HepG2 (cell line): ENCODE data around the gene TEAD4. TPM values are rescaled to one million over a fixed set of nuclear protein-coding genes. Genes with fewer than 3 reads are reported as not detected.

Source experiments
- ARID2 ChIP-seq: sonication (generic); formaldehyde crosslinking; IDR thresholded peaks from 2 replicates; pipeline ENCODE4 v1.8.1; 2022; ENCODE audit warnings: mild to moderate bottlenecking, missing genetic modification reagents, borderline replicate concordance
- EZH2 ChIP-seq: conservative IDR thresholded peaks from 2 replicates; pipeline ENCODE4 v1.6.1; 2012; ENCODE audit warnings: mild to moderate bottlenecking, low read depth, low read length, moderate library complexity
- HMGXB4 ChIP-seq, 2 experiments: sonication (generic) in 1 of 2; formaldehyde crosslinking in 1 of 2; IDR thresholded peaks; 2 replicates each; pipeline versions ENCODE4 v1.4.0 to v1.6.1; 2018 to 2020; ENCODE audit warnings: missing genetic modification reagents in 2 of 2, borderline replicate concordance in 1 of 2, low read depth in 1 of 2, mild to moderate bottlenecking in 1 of 2, missing biosample characterization in 1 of 2
- HNRNPK ChIP-seq: fragments of 200-400 bp; formaldehyde crosslinking; IDR thresholded peaks from 2 replicates; pipeline ENCODE4 v1.6.1; 2018; ENCODE audit warnings: low read length, low read depth, moderate library complexity, mild to moderate bottlenecking; ENCODE audit not compliant: poor library complexity, severe bottlenecking
- JUND ChIP-seq: sonication (generic); formaldehyde crosslinking; IDR thresholded peaks from 2 replicates; pipeline ENCODE4 v1.8.0; 2022; ENCODE audit warnings: mild to moderate bottlenecking, missing genetic modification reagents
- KMT2B ChIP-seq: IDR thresholded peaks from 2 replicates; pipeline ENCODE4 v1.6.1; 2016; ENCODE audit warnings: missing genetic modification reagents, missing compliant biosample characterization
- MXD1 ChIP-seq: sonication (generic); formaldehyde crosslinking; IDR thresholded peaks from 2 replicates; pipeline ENCODE4 v1.4.0; 2020; ENCODE audit warnings: mild to moderate bottlenecking, missing genetic modification reagents
- PTBP1 ChIP-seq: fragments of 200-400 bp; formaldehyde crosslinking; IDR thresholded peaks from 2 replicates; pipeline ENCODE4 v1.6.1; 2018; ENCODE audit warnings: low read length, low read depth; ENCODE audit not compliant: poor library complexity, severe bottlenecking
- REL ChIP-seq: sonication (generic); formaldehyde crosslinking; conservative IDR thresholded peaks from 2 replicates; pipeline ENCODE4 v1.8.0; 2022; ENCODE audit warnings: mild to moderate bottlenecking, missing genetic modification reagents, moderate library complexity
- TAF1 ChIP-seq: sonication (generic); formaldehyde crosslinking; IDR thresholded peaks from 2 replicates; pipeline ENCODE4 v1.4.0; 2020; ENCODE audit warnings: missing genetic modification reagents
- TP53 ChIP-seq: sonication (generic); formaldehyde crosslinking; conservative IDR thresholded peaks from 2 replicates; pipeline ENCODE4 v1.4.0; 2020; ENCODE audit warnings: missing genetic modification reagents
- YEATS2 ChIP-seq: sonication (generic); formaldehyde crosslinking; IDR thresholded peaks from 2 replicates; pipeline ENCODE4 v1.4.0; 2020; ENCODE audit warnings: missing genetic modification reagents, borderline replicate concordance
- ZBTB40 ChIP-seq, 2 experiments: fragments of 450-650 bp in 1 of 2; sonication (generic) in 1 of 2; formaldehyde crosslinking in 1 of 2; IDR thresholded peaks; 2 replicates each; pipeline versions ENCODE4 v1.6.1 to v1.8.0; 2016 to 2022; ENCODE audit warnings: antibody characterized with exemption in 1 of 2, mild to moderate bottlenecking in 1 of 2, missing genetic modification reagents in 1 of 2
- ZFP41 ChIP-seq: sonication (generic); formaldehyde crosslinking; IDR thresholded peaks from 2 replicates; pipeline ENCODE4 v1.4.0; 2020; ENCODE audit warnings: mild to moderate bottlenecking, missing genetic modification reagents, borderline replicate concordance
- ZNF317 ChIP-seq: sonication (generic); formaldehyde crosslinking; IDR thresholded peaks from 2 replicates; pipeline ENCODE4 v1.5.0; 2020; ENCODE audit warnings: mild to moderate bottlenecking, missing genetic modification reagents
- ZNF530 ChIP-seq: sonication (generic); formaldehyde crosslinking; IDR thresholded peaks from 2 replicates; pipeline ENCODE4 v1.5.0; 2020; ENCODE audit warnings: low read depth, mild to moderate bottlenecking, missing genetic modification reagents
- polyA plus RNA-seq, 8 experiments: library from polyadenylated mRNA; depleted of rRNA in 3 of 8; stranded (reverse) in 7 of 8; unstranded in 1 of 8; fragments of >200 nt; fragmentation: Illumina TruSeq in 4 of 8; extraction: Trizol in 4 of 8; gene quantifications; 2 replicates each; pipeline versions ENCODE4 v1.2.1 to v1.2.3, GENCODE V29; 2011 to 2016; ENCODE audit warnings: low read depth in 4 of 8, missing spikeins in 1 of 8, mixed read lengths in 1 of 8; ENCODE audit not compliant: insufficient read depth in 1 of 8
- total RNA-seq, 5 experiments: library from RNA; depleted of rRNA; stranded (reverse); fragments of >200 nt; fragmentation: Illumina TruSeq; extraction: Trizol; gene quantifications; 2 replicates each; pipeline ENCODE4 v1.2.3, GENCODE V29; 2016; ENCODE audit warnings: low read depth in 1 of 5

Gene TEAD4
- total and polyA plus RNA-seq, 2 of the 13 experiments (the other 11 are each of a cell fraction or from before 2014, with no cell fraction given), result 45.0 to 69.4 TPM

- TF ChIP-seq TAF1 (CRISPR knock-in tag) (peak; percentile 27; the same call in 1 of the 2 replicates), EZH2 (no peak), ZFP41 (CRISPR knock-in tag) (0 out of 2 replicates have a peak, but pooled peaks have one; percentile 40), JUND (CRISPR knock-in tag) (no peak), ZNF317 (CRISPR knock-in tag) (peak; percentile 45; the same call in 1 of the 2 replicates), ARID2 (0 out of 2 replicates have a peak, but pooled peaks have one; percentile 50), TP53 (CRISPR knock-in tag) (no peak), ZBTB40 (IDR thresholded peaks at IDR 0.05) (no peak), ZBTB40 (CRISPR knock-in tag; IDR thresholded peaks at IDR 0.05) (no peak), KMT2B (CRISPR knock-in tag) (0 out of 2 replicates have a peak, but pooled peaks have one; percentile 27), HMGXB4 (CRISPR knock-in tag; IDR thresholded peaks at IDR 0.05; ENCODE audit: borderline replicate concordance in 1 of 2, low read depth in 1 of 2) (peak in 1 of 2 experiments; percentile 54; a peak in 2 of 4 replicates), MXD1 (no peak), PTBP1 (no peak), REL (CRISPR knock-in tag) (no peak; the same call in 1 of the 2 replicates), YEATS2 (CRISPR knock-in tag) (0 out of 2 replicates have a peak, but pooled peaks have one; percentile 29), ZNF530 (no peak), HNRNPK (no peak)
Observed at GRCh38 chr12:2958432-2959191, 585 bp upstream of the TEAD4 start (continued).
